CD4-positive, alpha-beta T cell treated with Interleukin-10 for 1 hour (primary cell): ENCODE data around the gene GAB1.

Source experiments
- DNase-seq: peaks from one replicate; pipeline ENCODE4 v3.0.0-alpha.2; 2020

Gene GAB1

DNA sequence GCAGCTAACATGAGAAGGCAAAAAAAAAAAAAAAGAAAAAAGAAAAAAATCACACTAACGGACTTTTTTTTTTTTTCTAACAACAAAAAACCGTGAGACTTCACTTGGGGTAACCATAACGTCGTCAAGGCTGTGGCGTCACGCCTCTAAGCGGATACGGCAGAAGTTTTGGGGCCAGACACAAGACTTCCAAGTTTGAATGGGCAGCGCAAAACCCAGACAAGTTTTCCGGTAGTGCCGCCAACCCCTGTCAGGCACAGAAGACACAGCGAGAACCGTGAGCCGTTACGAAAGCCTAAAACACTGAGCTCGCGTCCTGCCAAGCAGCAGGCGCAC is 176.3 kb downstream of the GAB1 start:
- DNase-seq: no peak

DNA sequence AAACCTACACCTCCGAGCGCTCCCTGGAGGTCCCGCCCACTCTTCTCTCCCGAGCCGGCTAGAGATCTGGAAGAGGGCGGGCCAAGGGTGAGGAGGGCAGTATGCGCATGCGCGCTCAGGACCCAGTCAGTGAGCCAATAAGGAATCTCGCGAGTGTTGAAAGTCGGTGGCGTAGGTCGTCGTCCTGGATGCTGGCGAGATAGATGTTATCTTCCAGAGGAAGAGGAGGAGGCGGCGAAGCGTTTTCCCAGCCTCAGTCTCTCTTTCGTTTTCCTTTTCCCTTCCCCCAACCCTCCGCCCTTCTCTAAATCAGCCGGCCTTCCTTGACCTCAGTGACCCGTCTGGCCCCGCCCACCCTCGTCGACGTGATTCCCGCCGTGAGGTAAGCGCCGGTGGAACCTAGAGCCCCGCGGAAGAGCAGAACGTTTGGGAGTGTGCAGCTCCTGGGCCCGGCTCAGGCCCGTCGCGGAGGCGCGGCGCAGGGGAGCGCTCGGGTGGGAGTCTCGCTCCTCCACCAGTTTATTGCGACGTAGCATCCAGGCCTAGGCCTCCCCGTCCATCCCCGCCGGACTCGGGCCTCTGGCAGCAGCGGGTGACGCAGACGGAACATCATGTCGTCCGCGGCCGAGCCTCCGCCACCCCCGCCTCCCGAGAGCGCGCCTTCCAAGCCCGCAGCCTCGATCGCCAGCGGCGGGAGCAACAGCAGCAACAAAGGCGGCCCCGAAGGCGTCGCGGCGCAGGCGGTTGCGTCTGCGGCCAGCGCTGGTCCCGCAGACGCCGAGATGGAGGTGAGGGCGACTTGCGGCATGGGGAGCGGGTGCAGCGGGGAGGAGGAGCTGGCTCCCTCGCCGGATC is 176.9 kb downstream of the GAB1 start, which contains the start of gene SMARCA5:
Gene SMARCA5 (plus strand): TSS at position 389 of the 855 bp plus-strand sequence. CDS start 223 bp downstream, at position 612.
- DNase-seq: peak; percentile 98

GRCh38 chr4:143514169-143514495 is 177.5 kb downstream of the GAB1 start:
- no peak for DNase-seq

- peak; percentile 23 for DNase-seq
Observed at GRCh38 chr4:143514497-143514896, 177.8 kb downstream of the GAB1 start.

GRCh38 chr4:143514901-143515300 is 178.2 kb downstream of the GAB1 start:
- DNase-seq: no peak

DNA sequence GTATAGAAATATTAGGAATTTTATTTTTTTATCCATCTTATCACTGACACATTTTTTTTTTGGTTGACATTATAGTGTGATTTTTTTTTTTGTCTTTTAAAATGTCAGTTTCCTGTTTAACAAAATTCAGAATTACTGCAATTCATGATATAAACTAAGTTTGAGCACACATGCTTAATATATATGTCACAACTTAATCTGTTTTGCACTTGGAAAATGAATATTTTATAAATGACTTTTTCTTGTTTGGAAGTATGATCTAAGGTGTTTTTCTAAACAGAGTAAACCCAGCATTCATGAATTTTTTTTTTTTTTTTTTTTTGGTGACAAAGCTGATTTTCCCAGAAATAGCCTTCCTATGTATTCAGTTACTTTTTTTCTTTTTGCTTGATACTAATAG is 179.2 kb downstream of the GAB1 start:
- DNase-seq: no peak

DNA sequence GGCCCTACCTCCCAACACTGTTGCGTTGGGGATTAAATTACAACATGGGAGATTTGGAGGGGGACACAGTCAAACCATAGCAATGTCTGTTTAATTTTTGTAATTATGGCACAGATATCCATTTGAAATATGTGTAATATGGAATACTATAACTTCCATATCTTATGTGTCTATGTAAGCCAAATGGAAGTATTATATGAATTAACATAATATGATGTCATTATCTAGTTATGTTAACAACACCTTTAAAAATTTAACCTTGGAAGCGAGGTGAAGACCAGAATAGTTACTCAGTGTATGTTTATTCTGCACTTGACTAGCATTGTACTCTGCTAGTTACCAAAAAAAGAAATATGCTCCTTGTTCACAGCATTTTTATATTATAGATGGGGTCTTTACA is 181.1 kb downstream of the GAB1 start:
- no peak for DNase-seq
